Stomach (tissue), 4 donors: ENCODE measurements around the gene LCE7A.

ENCODE experiments used
- EP300 ChIP-seq: sonication (generic); formaldehyde crosslinking; IDR thresholded peaks from one replicate; pipeline ENCODE4 v1.6.1; 2017; ENCODE audit warnings: antibody characterized with exemption
- POLR2A ChIP-seq, 4 donors: fragments of 450-650 bp; IDR thresholded peaks; one replicate each; pipeline ENCODE4 v1.6.1; 2016; ENCODE audit warnings: antibody characterized with exemption in 4 of 4, control low read depth in 2 of 4, mild to moderate bottlenecking in 1 of 4, moderate library complexity in 1 of 4
- TF ChIP-seq, protein P1 (sequence below), 7 experiments: fragments of 450-650 bp in 4 of 7; fragments of 200-600 bp in 3 of 7; sonication (generic) in 3 of 7; IDR thresholded peaks; one replicate each; pipeline ENCODE4 v1.5.1; 2016 to 2019; ENCODE audit warnings: antibody characterized with exemption in 7 of 7, control low read depth in 2 of 7, mild to moderate bottlenecking in 1 of 7

DNA sequence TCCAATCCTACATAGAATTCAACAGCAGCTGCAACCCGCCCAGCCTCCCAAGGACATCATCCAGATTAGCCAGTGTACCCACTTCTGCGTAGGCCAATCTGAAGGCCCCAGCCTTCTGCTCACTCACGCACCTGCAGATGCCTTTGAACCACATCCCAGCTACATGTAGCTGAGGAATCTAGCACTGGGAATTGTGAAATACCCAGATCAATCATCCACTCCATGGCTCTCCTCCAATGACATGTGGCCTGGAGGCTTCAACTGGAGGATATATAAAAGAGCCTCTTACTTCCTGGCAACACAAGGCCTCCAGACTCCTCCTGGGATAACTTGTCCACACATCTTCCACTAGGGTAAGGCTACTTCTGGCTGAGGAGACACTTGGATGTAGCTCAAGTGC is 17.2 kb upstream of the LCE7A start, which contains the start of gene LCE6A:
- TF ChIP-seq EP300 (no peak), POLR2A (IDR thresholded peaks at IDR 0.05) (no peak)
- TF ChIP-seq, protein P1, sequence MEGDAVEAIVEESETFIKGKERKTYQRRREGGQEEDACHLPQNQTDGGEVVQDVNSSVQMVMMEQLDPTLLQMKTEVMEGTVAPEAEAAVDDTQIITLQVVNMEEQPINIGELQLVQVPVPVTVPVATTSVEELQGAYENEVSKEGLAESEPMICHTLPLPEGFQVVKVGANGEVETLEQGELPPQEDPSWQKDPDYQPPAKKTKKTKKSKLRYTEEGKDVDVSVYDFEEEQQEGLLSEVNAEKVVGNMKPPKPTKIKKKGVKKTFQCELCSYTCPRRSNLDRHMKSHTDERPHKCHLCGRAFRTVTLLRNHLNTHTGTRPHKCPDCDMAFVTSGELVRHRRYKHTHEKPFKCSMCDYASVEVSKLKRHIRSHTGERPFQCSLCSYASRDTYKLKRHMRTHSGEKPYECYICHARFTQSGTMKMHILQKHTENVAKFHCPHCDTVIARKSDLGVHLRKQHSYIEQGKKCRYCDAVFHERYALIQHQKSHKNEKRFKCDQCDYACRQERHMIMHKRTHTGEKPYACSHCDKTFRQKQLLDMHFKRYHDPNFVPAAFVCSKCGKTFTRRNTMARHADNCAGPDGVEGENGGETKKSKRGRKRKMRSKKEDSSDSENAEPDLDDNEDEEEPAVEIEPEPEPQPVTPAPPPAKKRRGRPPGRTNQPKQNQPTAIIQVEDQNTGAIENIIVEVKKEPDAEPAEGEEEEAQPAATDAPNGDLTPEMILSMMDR (IDR thresholded peaks at IDR 0.05): no peak
